H1 (cell line): ENCODE results near the gene KDF1. TPM values are rescaled to one million over a fixed set of nuclear protein-coding genes. Genes with fewer than 3 reads are reported as not detected.

ENCODE experiments used
- CTBP2 ChIP-seq: IDR thresholded peaks from 2 replicates; pipeline ENCODE4 v1.7.0; 2011; ENCODE audit warnings: borderline replicate concordance, mild to moderate bottlenecking, moderate library complexity, mixed read lengths, low read length; ENCODE audit not compliant: insufficient read depth, insufficient read length
- GABPA ChIP-seq: IDR thresholded peaks from 2 replicates; pipeline ENCODE4 v1.6.1; 2011; ENCODE audit warnings: mild to moderate bottlenecking, low read length, moderate library complexity, borderline replicate concordance; ENCODE audit not compliant: insufficient read depth
- polyA plus RNA-seq, 7 experiments: library from polyadenylated mRNA; depleted of rRNA in 3 of 7; stranded (reverse) in 5 of 7; unstranded in 2 of 7; fragments of >200 nt in 5 of 7; fragments of 200-250 nt in 2 of 7; gene quantifications; 1 replicate in 5 of 7; 2 replicates in 1 of 7; 4 replicates in 1 of 7; pipeline versions ENCODE4 v1.2.1 to v1.2.3, GENCODE V29; 2011 to 2013; ENCODE audit warnings: missing spikeins in 2 of 7, mixed read lengths in 2 of 7
- total RNA-seq: library from RNA; stranded (reverse); fragmentation: NEBNext Ultra II Directional; extraction: Animal tissue kit (Norgen Biotek cat#: 25700); gene quantifications from 2 replicates; pipeline ENCODE4 v1.2.1, GENCODE V29; 2021

Gene KDF1
- total and polyA plus RNA-seq, 2 of the 8 experiments (the other 6 are each of a cell fraction or from before 2014, with no cell fraction given): 16.9 to 37.5 TPM

- TF ChIP-seq CTBP2 (no peak), GABPA (no peak)
Observed at GRCh38 chr1:26942656-26943055, 17.6 kb downstream of the KDF1 start (continued).
